Measurements from ENCODE around the gene HNF1B.

The HNF1B gene

GRCh38 chr17:37664214-37664613 lies 80.6 kb downstream of the HNF1B start:
- no peak for DNase-seq

- no peak for DNase-seq
These were observed 82.5 kb downstream of the HNF1B start for GRCh38 chr17:37662353-37662752.

GRCh38 chr17:37661400-37662014 lies 83.4 kb downstream of the HNF1B start:
- DNase-seq, result no peak

GRCh38 chr17:37659925-37660324 lies 84.9 kb downstream of the HNF1B start:
- no peak for DNase-seq

- no peak for DNase-seq
These were observed 87.7 kb downstream of the HNF1B start for GRCh38 chr17:37657202-37657601.

- DNase-seq, result no peak
These were observed 93.0 kb downstream of the HNF1B start for GRCh38 chr17:37651849-37652248.

- no peak for DNase-seq
These were observed 94.3 kb downstream of the HNF1B start for GRCh38 chr17:37650419-37651003.

GRCh38 chr17:37648555-37648954 lies 96.3 kb downstream of the HNF1B start:
- DNase-seq, result no peak

- DNase-seq, result no peak
These were observed 97.0 kb downstream of the HNF1B start for GRCh38 chr17:37647856-37648255.

- DNase-seq, result no peak
These were observed 101.0 kb downstream of the HNF1B start for GRCh38 chr17:37643869-37644268.

GRCh38 chr17:37643118-37643766 lies 101.6 kb downstream of the HNF1B start, which contains the start of gene DDX52:
TSS of gene DDX52 (minus strand) at chr17:37643446. CDS start at chr17:37643420, 26 bp downstream.
- peak; percentile 80 to 91 for DNase-seq

- DNase-seq, result no peak
These were observed 102.2 kb downstream of the HNF1B start for GRCh38 chr17:37642681-37643080.

GRCh38 chr17:37640015-37640414 lies 104.8 kb downstream of the HNF1B start:
- no peak for DNase-seq

GRCh38 chr17:37637956-37638355 lies 106.9 kb downstream of the HNF1B start:
- no peak for DNase-seq
